ENCODE data around the gene IFITM5.
A peak's percentile ranks its signal among the peaks of the same experiment; 100 is the strongest.

IFITM5 gene

DNA sequence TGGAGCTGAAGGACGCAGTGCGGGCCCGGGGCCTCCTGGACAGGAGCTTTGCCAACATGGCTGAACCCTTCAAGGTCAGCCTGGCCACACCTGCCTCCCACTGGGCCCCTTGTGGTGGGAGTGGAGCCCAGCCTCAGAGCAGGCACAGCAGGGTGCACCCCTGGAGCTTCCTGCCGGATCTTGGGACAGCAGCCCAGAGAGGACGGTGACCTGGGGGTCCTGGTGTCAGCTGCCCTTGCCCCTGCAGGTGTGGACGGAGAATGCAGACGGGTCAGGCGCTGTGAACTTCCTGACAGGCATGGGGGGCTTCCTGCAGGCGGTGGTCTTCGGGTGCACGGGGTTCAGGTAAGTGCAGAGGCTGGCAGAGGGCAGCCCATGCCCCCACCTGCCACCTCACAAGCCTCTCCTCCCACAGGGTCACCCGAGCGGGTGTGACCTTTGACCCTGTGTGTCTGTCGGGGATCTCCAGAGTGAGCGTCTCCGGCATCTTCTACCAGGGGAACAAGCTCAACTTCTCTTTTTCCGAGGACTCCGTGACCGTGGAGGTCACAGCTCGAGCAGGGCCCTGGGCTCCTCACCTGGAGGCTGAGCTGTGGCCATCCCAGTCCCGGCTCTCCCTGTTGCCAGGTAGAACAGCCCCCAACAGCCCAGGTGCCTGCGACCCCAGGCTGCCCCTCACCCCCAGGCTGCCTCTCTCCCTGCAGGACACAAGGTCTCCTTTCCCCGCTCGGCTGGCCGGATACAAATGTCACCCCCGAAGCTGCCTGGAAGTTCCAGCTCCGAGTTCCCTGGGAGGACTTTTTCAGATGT is 5.3 kb downstream of the IFITM5 start:
- no peak for DNase-seq

DNA sequence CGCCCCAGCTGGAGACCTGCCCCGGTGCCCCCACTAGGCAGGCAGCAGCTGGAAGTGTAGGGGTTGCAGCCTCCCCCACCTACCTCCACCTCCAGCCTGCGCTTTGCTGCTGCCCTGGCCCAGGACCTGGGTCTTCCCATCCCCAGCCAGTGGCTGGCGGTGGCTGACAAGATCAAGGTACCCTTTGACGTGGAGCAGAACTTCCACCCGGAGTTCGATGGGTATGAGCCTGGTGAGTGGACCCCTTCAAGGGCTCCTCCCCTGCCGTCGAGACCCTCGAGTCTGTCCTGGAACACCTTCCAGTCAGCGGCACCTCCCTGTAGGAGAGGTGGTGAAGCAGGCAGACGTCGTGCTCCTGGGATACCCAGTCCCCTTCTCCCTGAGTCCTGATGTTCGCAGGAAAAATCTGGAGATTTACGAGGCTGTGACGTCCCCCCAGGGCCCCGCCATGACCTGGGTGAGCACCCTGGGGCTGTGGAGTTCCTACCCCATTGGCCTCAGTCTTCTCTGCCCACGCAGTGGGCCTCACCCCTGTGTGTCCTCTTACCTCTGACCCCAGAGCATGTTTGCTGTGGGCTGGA is 6.0 kb downstream of the IFITM5 start:
- DNase-seq = no peak

DNA sequence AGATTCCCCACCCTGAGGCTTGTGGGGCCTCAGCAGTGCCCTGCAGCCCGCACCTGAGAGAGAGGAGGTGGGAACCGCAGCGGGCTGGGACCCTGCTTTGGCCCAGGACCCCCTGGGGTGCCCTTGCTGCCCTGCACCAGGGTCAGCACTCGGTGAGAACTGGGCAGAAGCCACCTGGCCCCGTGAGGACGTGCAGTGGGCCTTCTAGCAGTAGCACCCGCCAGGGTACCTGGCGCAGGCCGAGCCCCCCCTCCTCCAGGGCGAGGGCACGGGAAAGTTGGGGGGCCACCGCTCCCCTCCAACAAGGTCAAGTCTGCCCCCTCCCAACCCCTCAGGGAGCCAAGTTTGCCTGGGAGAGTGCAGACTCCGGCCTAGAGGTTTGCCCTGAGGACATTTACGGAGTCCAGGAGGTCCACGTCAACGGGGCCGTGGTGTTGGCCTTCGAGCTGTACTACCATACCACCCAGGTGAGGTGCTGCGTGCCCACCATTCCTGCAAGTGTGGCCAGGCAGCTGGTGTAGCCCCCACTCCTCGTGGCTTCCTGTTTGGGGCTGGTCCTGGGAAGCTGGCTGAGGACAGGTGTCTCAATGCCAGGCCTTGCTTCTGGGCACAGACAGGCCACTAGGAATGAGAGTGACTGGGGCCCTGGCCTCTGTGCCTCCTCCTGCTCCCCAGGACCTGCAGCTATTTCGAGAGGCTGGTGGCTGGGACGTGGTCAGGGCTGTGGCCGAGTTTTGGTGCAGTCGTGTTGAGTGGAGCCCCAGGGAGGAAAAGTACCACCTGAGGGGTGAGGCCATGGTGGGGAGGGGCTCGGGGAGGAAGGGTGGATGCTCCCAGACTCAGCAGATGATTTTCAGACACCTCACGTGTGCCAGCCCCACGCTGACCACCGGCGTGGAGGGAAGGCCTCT is 6.9 kb downstream of the IFITM5 start:
- no peak for DNase-seq

- no peak for DNase-seq
Measured at GRCh38 chr11:291281-292210, 7.8 kb downstream of the IFITM5 start.

DNA sequence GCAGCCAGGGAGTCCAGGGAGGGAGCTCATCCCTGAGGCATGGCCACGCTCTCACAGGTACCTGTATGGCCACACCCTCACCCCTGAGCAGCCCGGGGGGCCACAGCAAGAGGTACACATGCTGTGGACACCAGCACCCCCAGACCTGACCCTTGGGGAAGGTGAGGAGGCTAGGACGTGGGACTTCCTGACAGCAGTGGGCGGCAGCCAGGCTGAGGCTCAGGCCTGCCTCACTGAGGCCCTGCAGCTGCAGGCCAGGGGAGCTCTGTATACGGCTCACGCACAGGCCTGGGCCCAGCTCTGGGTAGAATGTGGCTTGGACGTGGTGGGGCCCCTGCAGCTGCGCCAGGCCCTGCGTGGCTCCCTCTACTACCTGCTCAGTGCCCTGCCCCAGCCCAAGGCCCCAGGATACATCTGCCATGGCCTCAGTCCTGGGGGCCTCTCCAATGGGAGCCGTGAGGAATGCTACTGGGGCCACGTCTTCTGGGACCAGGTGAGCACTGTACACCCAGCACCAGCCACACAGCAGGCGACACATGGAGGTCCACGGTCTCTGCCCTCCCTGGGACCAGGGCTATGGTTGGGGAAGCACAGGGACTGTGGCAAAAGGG is 8.6 kb downstream of the IFITM5 start:
- DNase-seq = no peak

- no peak for DNase-seq
Measured at GRCh38 chr11:289712-290620, 9.4 kb downstream of the IFITM5 start.

- DNase-seq = no peak
Measured at GRCh38 chr11:289398-289711, 10.0 kb downstream of the IFITM5 start.

DNA sequence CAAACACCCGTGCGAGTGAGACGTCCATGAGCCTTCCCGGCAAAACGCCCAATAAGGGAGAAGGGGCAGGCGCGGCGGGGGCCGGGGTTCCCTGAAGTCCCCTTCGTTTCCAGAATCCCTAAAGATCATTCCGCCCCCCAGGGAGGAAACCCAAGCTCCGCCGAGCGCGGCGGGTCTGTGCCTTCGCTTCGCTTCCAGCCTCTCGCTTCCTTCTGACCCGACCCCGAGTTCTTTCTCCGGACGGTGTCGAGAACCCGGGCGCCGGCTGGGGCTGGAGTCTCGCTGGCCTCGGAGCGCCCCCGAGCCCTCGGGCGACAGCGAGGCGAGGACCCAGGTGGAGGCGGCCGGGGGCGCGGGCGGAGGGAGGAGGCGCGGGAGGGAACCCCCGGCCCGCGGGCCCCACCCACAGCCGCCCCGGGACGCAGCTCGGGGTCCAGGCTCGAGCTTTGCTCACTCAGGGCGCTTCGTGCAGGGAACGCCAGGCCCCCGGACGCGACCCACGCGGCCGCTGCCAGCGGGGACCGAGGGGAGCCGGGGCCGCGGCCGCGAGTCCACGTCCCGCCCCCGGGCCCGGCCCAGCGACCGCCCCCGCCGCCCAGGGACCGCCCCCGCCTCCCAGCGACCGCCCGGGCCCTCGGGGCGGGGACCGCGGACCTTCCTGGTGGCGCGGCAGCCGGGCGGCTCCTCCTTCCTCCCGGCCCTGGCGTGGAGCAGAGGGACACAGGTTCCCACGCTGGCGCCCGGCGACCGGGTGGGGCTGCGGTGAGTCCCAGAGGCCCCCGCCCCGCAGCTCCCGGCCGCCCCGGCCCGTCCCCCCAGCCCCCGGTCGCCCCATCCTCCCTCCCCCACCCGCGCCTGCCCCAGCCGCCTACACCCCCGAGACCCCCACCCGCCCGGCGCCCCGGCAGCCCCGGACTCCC is 10.6 kb downstream of the IFITM5 start, which contains the start of gene PGGHG:
PGGHG (plus strand) TSS at position 649 of the 920 bp plus-strand sequence. CDS start 691 bp downstream, outside the sequence.
- DNase-seq = peak; percentile 59

DNA sequence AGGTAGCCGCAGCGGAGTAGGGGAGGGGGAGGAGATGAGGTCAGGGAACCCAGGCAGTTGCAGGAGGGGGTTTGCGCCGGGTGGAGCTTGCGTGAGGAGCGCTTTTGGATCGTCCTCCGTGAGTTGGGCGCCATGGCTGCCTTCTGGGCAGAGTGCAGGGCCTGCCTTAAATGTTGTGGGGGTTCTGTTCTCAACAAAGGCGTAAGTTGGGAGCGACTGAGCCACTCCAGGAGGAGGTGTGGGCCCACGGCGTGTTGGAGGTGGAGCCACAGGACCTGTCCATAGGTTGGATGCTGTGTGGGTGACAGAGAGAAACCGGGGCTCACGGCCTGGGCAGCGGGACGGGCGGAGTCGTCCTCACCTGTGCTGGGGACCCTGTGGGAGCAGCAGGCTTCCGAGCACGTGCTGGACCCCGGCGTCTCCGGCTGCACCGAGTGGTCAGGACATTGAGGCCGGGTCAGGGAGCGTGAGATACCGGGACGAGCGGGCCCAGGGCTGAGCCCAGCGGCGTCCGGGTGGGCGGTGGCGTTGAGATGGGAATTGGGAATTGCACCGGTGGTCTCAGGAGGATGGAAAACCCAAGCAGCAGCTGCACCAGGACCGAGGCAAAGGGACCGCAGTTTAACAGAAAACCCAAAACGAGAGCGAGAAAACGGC is 11.4 kb downstream of the IFITM5 start:
- DNase-seq = peak; percentile 76

DNA sequence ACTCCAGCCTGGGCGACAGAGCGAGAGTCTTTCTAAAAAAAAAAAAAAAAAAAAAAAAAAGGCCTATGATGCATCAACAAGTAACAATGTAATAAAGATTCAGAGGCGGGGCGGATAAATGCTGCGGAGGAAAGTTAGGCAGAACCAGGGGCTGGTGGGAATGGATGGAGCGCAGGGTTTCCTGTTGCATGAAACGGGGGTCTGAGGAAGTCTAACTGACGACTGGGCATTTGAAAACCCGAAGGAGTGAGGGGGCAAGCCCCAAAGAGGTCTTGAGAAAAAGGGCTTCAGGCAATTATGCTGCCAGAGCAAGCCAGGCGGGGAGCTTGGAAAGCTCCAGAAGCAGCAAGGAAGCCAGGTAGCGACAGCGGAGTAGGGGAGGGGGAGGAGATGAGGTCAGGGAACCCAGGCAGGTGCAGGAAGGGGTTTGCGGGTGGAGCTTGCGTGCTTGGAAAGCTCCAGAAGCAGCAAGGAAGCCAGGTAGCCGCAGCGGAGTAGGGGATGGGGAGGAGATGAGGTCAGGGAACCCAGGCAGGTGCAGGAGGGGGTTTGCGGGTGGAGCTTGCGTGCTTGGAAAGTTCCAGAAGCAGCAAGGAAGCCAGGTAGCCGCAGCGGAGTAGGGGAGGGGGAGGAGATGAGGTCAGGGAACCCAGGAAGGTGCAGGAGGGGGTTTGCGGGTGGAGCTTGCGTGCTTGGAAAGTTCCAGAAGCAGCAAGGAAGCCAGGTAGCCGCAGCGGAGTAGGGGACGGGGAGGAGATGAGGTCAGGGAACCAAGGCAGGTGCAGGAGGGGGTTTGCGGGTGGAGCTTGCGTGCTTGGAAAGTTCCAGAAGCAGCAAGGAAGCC is 12.1 kb downstream of the IFITM5 start:
- DNase-seq = peak; percentile 77

DNA sequence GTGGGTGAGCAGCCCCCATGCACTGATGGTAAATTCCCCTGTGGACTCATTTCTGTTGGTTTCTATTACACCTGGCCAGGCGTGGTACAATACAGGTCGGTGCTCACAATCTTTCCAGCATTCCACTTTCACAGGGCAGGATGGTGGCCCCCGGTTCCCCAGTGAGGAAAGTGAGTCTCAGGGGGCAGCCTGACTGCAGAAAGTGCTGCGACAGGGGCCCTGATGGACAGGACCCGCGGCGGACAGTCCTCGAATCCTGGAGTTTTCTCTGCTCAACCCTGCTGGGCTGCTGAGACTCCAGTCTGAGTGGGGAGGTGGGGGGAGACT is 13.5 kb downstream of the IFITM5 start:
- no peak for DNase-seq

- no peak for DNase-seq
Measured at GRCh38 chr11:285021-285893, 14.1 kb downstream of the IFITM5 start.

DNA sequence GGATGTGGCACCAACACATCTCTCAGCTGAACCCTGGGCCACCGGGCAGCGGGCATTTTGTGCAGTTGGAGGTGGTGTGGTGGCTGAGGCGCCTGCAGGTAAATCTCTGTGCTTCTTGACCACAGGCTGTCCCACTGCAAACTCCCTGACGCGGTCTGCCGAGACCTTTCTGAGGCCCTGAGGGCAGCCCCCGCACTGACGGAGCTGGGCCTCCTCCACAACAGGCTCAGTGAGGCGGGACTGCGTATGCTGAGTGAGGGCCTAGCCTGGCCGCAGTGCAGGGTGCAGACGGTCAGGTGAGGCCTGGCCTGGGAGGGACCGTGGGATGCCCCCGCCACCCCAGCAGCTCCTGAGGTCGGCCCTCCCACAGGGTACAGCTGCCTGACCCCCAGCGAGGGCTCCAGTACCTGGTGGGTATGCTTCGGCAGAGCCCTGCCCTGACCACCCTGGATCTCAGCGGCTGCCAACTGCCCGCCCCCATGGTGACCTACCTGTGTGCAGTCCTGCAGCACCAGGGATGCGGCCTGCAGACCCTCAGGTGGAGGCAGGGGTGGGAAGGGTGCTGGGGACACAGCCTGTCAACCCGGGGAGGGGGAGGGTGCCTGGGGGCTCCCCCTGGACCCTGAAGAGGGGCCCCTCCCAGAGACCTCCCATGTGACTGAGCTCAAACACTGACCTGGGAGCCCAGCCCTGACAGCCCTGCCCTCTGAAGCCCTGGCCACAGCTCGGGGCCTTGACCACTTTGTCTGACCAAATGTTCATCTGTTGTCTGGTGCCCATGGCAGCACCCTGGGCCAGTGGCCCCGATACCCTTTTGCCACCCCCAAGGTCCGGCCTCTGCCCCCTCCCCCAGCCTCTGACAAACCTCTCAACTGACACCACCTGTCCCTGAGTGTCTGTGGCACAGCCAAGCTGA is 15.0 kb downstream of the IFITM5 start:
- DNase-seq = no peak

GRCh38 chr11:283405-284104 is 15.8 kb downstream of the IFITM5 start:
- DNase-seq = no peak

DNA sequence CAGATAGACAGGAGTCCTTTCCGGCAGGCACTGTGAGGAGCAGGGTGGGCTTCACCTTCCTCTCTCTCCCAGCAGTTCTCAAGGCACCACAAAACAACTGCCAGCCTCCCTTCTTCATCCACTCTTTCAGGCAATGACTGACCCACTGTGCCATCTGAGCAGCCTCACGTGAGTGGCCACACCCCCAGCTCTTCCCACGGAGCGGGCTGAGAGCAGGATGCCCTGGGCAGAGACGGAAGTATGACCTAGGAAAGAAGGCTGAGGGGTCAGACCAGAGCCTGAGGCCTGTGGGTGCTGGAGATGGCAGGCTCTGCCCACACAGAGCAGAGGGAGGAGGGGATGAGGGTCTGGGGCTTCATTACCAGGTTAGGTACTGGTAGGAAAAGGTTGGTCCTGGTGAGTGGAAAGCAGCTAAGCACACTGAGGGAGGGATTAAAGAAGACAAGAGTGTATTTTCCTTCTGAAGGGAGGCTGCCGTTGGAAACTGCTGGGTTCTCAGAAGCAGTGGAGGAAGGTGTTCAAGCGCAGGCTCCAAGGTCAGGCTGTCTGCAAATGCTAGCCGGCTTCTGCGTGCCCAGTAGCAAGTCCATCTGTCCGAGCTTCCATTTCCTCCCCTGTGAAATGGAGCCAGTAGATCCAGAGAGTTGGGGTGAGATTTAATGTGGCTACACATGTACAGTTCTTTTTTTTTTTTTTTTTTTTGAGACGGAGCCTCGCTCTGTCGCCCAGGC is 16.5 kb downstream of the IFITM5 start:
- DNase-seq = no peak

Measured in activated CD4-positive, alpha-beta T cell treated with anti-CD3 and anti-CD28 coated beads, Interleukin-2, amount 50 U/mL, for 1 hour (primary cell).